ENCODE results near the gene RPRD2.
A peak's percentile ranks its signal among the peaks of the same experiment; 100 is the strongest.

RPRD2 gene

GRCh38 chr1:150474869-150475268 is 110.9 kb downstream of the RPRD2 start:
- DNase-seq, result no peak

GRCh38 chr1:150476754-150477153 is 112.8 kb downstream of the RPRD2 start:
- DNase-seq, result no peak

GRCh38 chr1:150477320-150477719 is 113.4 kb downstream of the RPRD2 start:
- DNase-seq, result no peak

- no peak for DNase-seq
Measured at GRCh38 chr1:150477733-150478132, 113.8 kb downstream of the RPRD2 start.

GRCh38 chr1:150479370-150479769 is 115.4 kb downstream of the RPRD2 start:
- DNase-seq, result no peak

- DNase-seq, result no peak
Measured at GRCh38 chr1:150479927-150480352, 116.0 kb downstream of the RPRD2 start.

GRCh38 chr1:150484431-150484830 is 120.5 kb downstream of the RPRD2 start:
- DNase-seq, result no peak

- no peak for DNase-seq
Measured at GRCh38 chr1:150484861-150485260, 120.9 kb downstream of the RPRD2 start.

- peak; percentile 92 for DNase-seq
Measured at GRCh38 chr1:150486966-150487762, 123.2 kb downstream of the RPRD2 start, which contains the start of gene TARS2. Gene TARS2 (plus strand): TSS chr1:150487419. CDS start chr1:150487451, 32 bp downstream.

- DNase-seq, result no peak
Measured at GRCh38 chr1:150487763-150488115, 123.8 kb downstream of the RPRD2 start.

- DNase-seq, result no peak
Measured at GRCh38 chr1:150493175-150493574, 129.2 kb downstream of the RPRD2 start.

GRCh38 chr1:150498342-150498741 is 134.4 kb downstream of the RPRD2 start:
- DNase-seq, result no peak

- DNase-seq, result no peak
Measured at GRCh38 chr1:150505431-150505830, 141.5 kb downstream of the RPRD2 start.

GRCh38 chr1:150507912-150508864 is 144.2 kb downstream of the RPRD2 start, which contains the start of gene ECM1:
Gene ECM1 (plus strand): TSS chr1:150508109. CDS start chr1:150508210, 101 bp downstream.
- DNase-seq, result no peak

- no peak for DNase-seq
Measured at GRCh38 chr1:150508982-150509381, 145.0 kb downstream of the RPRD2 start.

- no peak for DNase-seq
Measured at GRCh38 chr1:150511551-150511950, 147.6 kb downstream of the RPRD2 start.

GRCh38 chr1:150511985-150512660 is 148.2 kb downstream of the RPRD2 start:
- no peak for DNase-seq

- DNase-seq, result no peak
Measured at GRCh38 chr1:150512846-150513245, 148.9 kb downstream of the RPRD2 start.

- no peak for DNase-seq
Measured at GRCh38 chr1:150513351-150513791, 149.4 kb downstream of the RPRD2 start.

GRCh38 chr1:150514260-150514659 is 150.3 kb downstream of the RPRD2 start:
- no peak for DNase-seq

- no peak for DNase-seq
Measured at GRCh38 chr1:150514913-150515327, 151.0 kb downstream of the RPRD2 start.

- peak; percentile 95 for DNase-seq
Measured at GRCh38 chr1:150515328-150516049, 151.5 kb downstream of the RPRD2 start, which contains the start of gene FALEC. Gene FALEC (plus strand): TSS chr1:150515752.
